ENCODE measurements around the gene NPHP1. TPM values are rescaled to one million over a fixed set of nuclear protein-coding genes. Genes with fewer than 3 reads are reported as not detected.
"Not testable (repeated sequence)": the region's sequence is repeated elsewhere in the genome, so short reads cannot be mapped to it uniquely, and the experiment has no call there.

Gene NPHP1
- total RNA-seq, 1 donor = 11.9 TPM

GRCh38 chr2:110115291-110116032, 89.4 kb downstream of the NPHP1 start, which contains the start of gene MALL:
Gene MALL (minus strand): TSS chr2:110115822. CDS start chr2:110115792, 30 bp downstream.
- DNase-seq (ENCODE audit: low read depth) = peak; percentile 60
- no peak for TF ChIP-seq CTCF (IDR thresholded peaks at IDR 0.05; ENCODE audit: insufficient read depth, low read length)
- peak within 1 kb of the TSS; percentile 69 for H3K4me3 ChIP-seq (ENCODE audit: low read depth, low read length)

- TF ChIP-seq CTCF (IDR thresholded peaks at IDR 0.05; ENCODE audit: insufficient read depth, low read length) = no peak
- H3K4me3 ChIP-seq (ENCODE audit: low read depth, low read length) = peak overlapping the region; percentile 69
- no peak for DNase-seq (ENCODE audit: low read depth)
Observed at GRCh38 chr2:110114831-110115255, 90.0 kb downstream of the NPHP1 start.

- no peak for DNase-seq (ENCODE audit: low read depth)
- peak overlapping the region; percentile 69 for H3K4me3 ChIP-seq (ENCODE audit: low read depth, low read length)
- peak; percentile 33 for TF ChIP-seq CTCF (IDR thresholded peaks at IDR 0.05; ENCODE audit: insufficient read depth, low read length)
Observed at GRCh38 chr2:110113961-110114591, 90.7 kb downstream of the NPHP1 start.

- not testable (repeated sequence) for DNase-seq (ENCODE audit: low read depth)
Observed at GRCh38 chr2:110108291-110108690, 96.5 kb downstream of the NPHP1 start.

GRCh38 chr2:110107092-110108079, 97.4 kb downstream of the NPHP1 start:
- TF ChIP-seq CTCF (IDR thresholded peaks at IDR 0.05; ENCODE audit: insufficient read depth, low read length) = no peak
- DNase-seq (ENCODE audit: low read depth) = peak; percentile 40
- no peak overlapping the region for H3K4me3 ChIP-seq (ENCODE audit: low read depth, low read length)

More at GRCh38 chr2:110108291-110108690, 96.5 kb downstream of the NPHP1 start:
- not testable (repeated sequence) for H3K4me3 ChIP-seq (ENCODE audit: low read depth, low read length)

- no peak for TF ChIP-seq CTCF (IDR thresholded peaks at IDR 0.05; ENCODE audit: insufficient read depth, low read length)
- peak; percentile 85 for DNase-seq (ENCODE audit: low read depth)
- no peak overlapping the region for H3K4me3 ChIP-seq (ENCODE audit: low read depth, low read length)
Observed at GRCh38 chr2:110106642-110107041, 98.2 kb downstream of the NPHP1 start.

All from fibroblast of the aortic adventitia (primary cell).